Measurements from ENCODE around the gene GRM8.

GRCh38 chr7:126953461-126953860 lies 299.3 kb downstream of the GRM8 start:
- no peak for TF ChIP-seq CTCF (IDR thresholded peaks at IDR 0.05)
- no peak for TF ChIP-seq POLR2A (IDR thresholded peaks at IDR 0.05; ENCODE audit: low read depth)
- no peak for TF ChIP-seq POLR2AphosphoS5 (IDR thresholded peaks at IDR 0.05)
- TF ChIP-seq EP300 (IDR thresholded peaks at IDR 0.05) = no peak
